ENCODE data around the gene NOS1. TPM values are rescaled to one million over a fixed set of nuclear protein-coding genes. Genes with fewer than 3 reads are reported as not detected.

NOS1 gene
- total and polyA plus RNA-seq, 2 experiments from 2014 or later = 0.63 to 3.0 TPM

- H3K36me3 Mint-ChIP-seq (ENCODE audit: low read depth) = no peaks in the 10 kb centered on the region
- Histone ChIP-seq H4K20me1 (replicated peaks; ENCODE audit: insufficient read depth) (no peaks in the 10 kb centered on the region), H2AFZ (0 out of 2 replicates have a peak overlapping the region, but pooled peaks have one; percentile 14), H3K4me2 (no peak overlapping the region), H3K27ac (ENCODE audit: low read depth) (no peak overlapping the region), H3K36me3 (ENCODE audit: insufficient read depth) (no peaks in the 10 kb centered on the region), H3K27me3 (ENCODE audit: insufficient read depth) (no peaks in the 10 kb centered on the region), H3K4me3 (no peak overlapping the region), H3K79me2 (replicated peaks; ENCODE audit: insufficient read depth) (no peaks in the 10 kb centered on the region), H3K9me2 (ENCODE audit: insufficient read depth) (no peaks in the 10 kb centered on the region), H3K4me1 (ENCODE audit: insufficient read depth) (no peaks in the 10 kb centered on the region), H3F3A (replicated peaks; ENCODE audit: low read depth) (no peaks in the 10 kb centered on the region)
- no peak for DNase-seq (ENCODE audit: low spot score)
- H3K4me3 Mint-ChIP-seq = no peak overlapping the region
- peaks cover under 1% of the 10 kb centered on the region; the same call in 2 of the 3 replicates for H3K4me1 Mint-ChIP-seq
- no peak overlapping the region for H3K27ac Mint-ChIP-seq
- H3K27me3 Mint-ChIP-seq (ENCODE audit: insufficient read depth, low read depth, poor library complexity) = peaks cover 5% of the 10 kb centered on the region
- ATAC-seq = no peak
- no peaks in the 10 kb centered on the region for H3K9me3 Mint-ChIP-seq
- TF ChIP-seq ZNF331 (CRISPR knock-in tag; IDR thresholded peaks at IDR 0.05; ENCODE audit: low read depth) = no peak
- TF ChIP-seq STAT1 (IDR thresholded peaks at IDR 0.05; ENCODE audit: unreplicated experiment) = no peak
- TF ChIP-seq EZH2 (IDR thresholded peaks at IDR 0.05; ENCODE audit: low read depth, unreplicated experiment) = no peak
- no peak for TF ChIP-seq ZNF462 (CRISPR knock-in tag; IDR thresholded peaks at IDR 0.05)
- no peak for TF ChIP-seq ZNF114 (CRISPR knock-in tag; IDR thresholded peaks at IDR 0.05)
- TF ChIP-seq NANOG (IDR thresholded peaks at IDR 0.05; ENCODE audit: borderline replicate concordance) = no peak
- no peak for TF ChIP-seq CREB1 (CRISPR knock-in tag; IDR thresholded peaks at IDR 0.05; ENCODE audit: low read depth)
- TF ChIP-seq ETS1 (IDR thresholded peaks at IDR 0.05) = no peak
- no peak for TF ChIP-seq REST (IDR thresholded peaks at IDR 0.05; ENCODE audit: unreplicated experiment)
- TF ChIP-seq POLR2AphosphoS5 (IDR thresholded peaks at IDR 0.05; ENCODE audit: low read depth) = no peak
- TF ChIP-seq CTCF (conservative IDR thresholded peaks at IDR 0.05; ENCODE audit: low read depth in 2 of 2) = no peak
- no peak for TF ChIP-seq JUNB (IDR thresholded peaks at IDR 0.05; ENCODE audit: unreplicated experiment)
- TF ChIP-seq EZH2phosphoT487 (IDR thresholded peaks at IDR 0.05; ENCODE audit: unreplicated experiment) = no peak
These were observed 159.4 kb downstream of the NOS1 start for GRCh38 chr12:117202033-117202432.
